Mesenchymal stem cell (in vitro differentiated cells and primary cell): ENCODE measurements around the gene ALPL.
A peak's percentile ranks its signal among the peaks of the same experiment; 100 is the strongest.

Experiments
- DNase-seq: peaks from one replicate; pipeline ENCODE4 v3.0.0-alpha.2; 2013
- H2AFZ ChIP-seq: one replicate; pipeline ENCODE4 v1.6.1; 2013; ENCODE audit warnings: low read depth, mild to moderate bottlenecking, control low read depth, inconsistent platforms, low read length, moderate library complexity
- H2AK5ac ChIP-seq: 2 replicates; pipeline ENCODE4 v1.6.1; 2013; ENCODE audit warnings: low read length, moderate library complexity, mild to moderate bottlenecking, inconsistent platforms; ENCODE audit not compliant: severe bottlenecking
- H2BK120ac ChIP-seq: one replicate; pipeline ENCODE4 v1.6.1; 2013; ENCODE audit warnings: low read depth, mild to moderate bottlenecking, inconsistent platforms, low read length, moderate library complexity
- H2BK12ac ChIP-seq, 2 experiments: one replicate each; pipeline ENCODE4 v1.6.1; 2013; ENCODE audit warnings: inconsistent platforms in 2 of 2, low read length in 2 of 2, mild to moderate bottlenecking in 2 of 2, moderate library complexity in 2 of 2, control low read depth in 1 of 2
- H2BK15ac ChIP-seq: one replicate; pipeline ENCODE4 v1.6.1; 2013; ENCODE audit warnings: mild to moderate bottlenecking, low read depth, inconsistent platforms; ENCODE audit not compliant: poor library complexity, severe bottlenecking
- H2BK5ac ChIP-seq: 2 replicates; pipeline ENCODE4 v1.6.1; 2013; ENCODE audit warnings: low read depth, mild to moderate bottlenecking, low read length, control low read depth, inconsistent platforms; ENCODE audit not compliant: poor library complexity, severe bottlenecking
- H3K14ac ChIP-seq, 2 experiments: one replicate each; pipeline ENCODE4 v1.6.1; 2013; ENCODE audit warnings: inconsistent platforms in 2 of 2, low read length in 2 of 2, control low read depth in 1 of 2, mild to moderate bottlenecking in 1 of 2, moderate library complexity in 1 of 2
- H3K18ac ChIP-seq, 2 experiments: one replicate each; pipeline ENCODE4 v1.6.1; 2013; ENCODE audit warnings: inconsistent platforms in 2 of 2, low read length in 2 of 2, control low read depth in 1 of 2, low read depth in 1 of 2, mild to moderate bottlenecking in 1 of 2
- H3K23ac ChIP-seq, 2 experiments: one replicate each; pipeline ENCODE4 v1.6.1; 2013; ENCODE audit warnings: inconsistent platforms in 2 of 2, low read length in 2 of 2, mild to moderate bottlenecking in 2 of 2, moderate library complexity in 2 of 2, control low read depth in 1 of 2
- H3K27ac ChIP-seq: 2 replicates; pipeline ENCODE4 v1.5.1; 2013; ENCODE audit warnings: mild to moderate bottlenecking, moderate library complexity, low read length, control low read depth, inconsistent platforms; ENCODE audit not compliant: poor library complexity, severe bottlenecking
- H3K27me3 ChIP-seq, 2 experiments: 2 replicates each; pipeline versions ENCODE4 v1.6.1 to v1.7.0; 2013; ENCODE audit warnings: low read length in 2 of 2, mild to moderate bottlenecking in 2 of 2, moderate library complexity in 2 of 2, control low read depth in 1 of 2, inconsistent platforms in 1 of 2; ENCODE audit not compliant: control insufficient read depth in 1 of 2, insufficient read depth in 1 of 2
- H3K36me3 ChIP-seq, 2 experiments: 2 replicates each; pipeline versions ENCODE4 v1.6.1 to v1.7.0; 2013; ENCODE audit warnings: low read length in 2 of 2, control low read depth in 1 of 2, inconsistent platforms in 1 of 2, low read depth in 1 of 2, mild to moderate bottlenecking in 1 of 2; ENCODE audit not compliant: insufficient read depth in 2 of 2, control insufficient read depth in 1 of 2
- H3K4ac ChIP-seq, 2 experiments: one replicate each; pipeline ENCODE4 v1.6.1; 2013; ENCODE audit warnings: inconsistent platforms in 2 of 2, low read length in 2 of 2, mild to moderate bottlenecking in 2 of 2, moderate library complexity in 2 of 2, control low read depth in 1 of 2, low read depth in 1 of 2
- H3K4me1 ChIP-seq: 2 replicates; pipeline ENCODE4 v1.6.1; 2013; ENCODE audit warnings: low read depth, low read length, control low read depth; ENCODE audit not compliant: control insufficient read depth, insufficient read depth
- H3K4me2 ChIP-seq: 2 replicates; pipeline ENCODE4 v1.6.1; 2013; ENCODE audit warnings: low read length, mild to moderate bottlenecking, inconsistent platforms; ENCODE audit not compliant: poor library complexity, severe bottlenecking
- H3K4me3 ChIP-seq, 2 experiments: 2 replicates each; pipeline versions ENCODE4 v1.5.1 to v1.7.0; 2013; ENCODE audit warnings: low read length in 2 of 2, mild to moderate bottlenecking in 2 of 2, control low read depth in 1 of 2, low read depth in 1 of 2; ENCODE audit not compliant: insufficient read depth in 1 of 2
- H3K79me1 ChIP-seq: replicated peaks from 2 replicates; pipeline ENCODE4 v1.6.1; 2013; ENCODE audit warnings: mild to moderate bottlenecking, control low read depth, low read length, inconsistent platforms; ENCODE audit not compliant: poor library complexity, severe bottlenecking
- H3K9ac ChIP-seq: 2 replicates; pipeline ENCODE4 v1.7.0; 2013; ENCODE audit warnings: mild to moderate bottlenecking, low read length, moderate library complexity
- H3K9me3 ChIP-seq: 2 replicates; pipeline ENCODE4 v1.7.0; 2013; ENCODE audit warnings: mild to moderate bottlenecking, low read length; ENCODE audit not compliant: control insufficient read depth
- H4K8ac ChIP-seq: one replicate; pipeline ENCODE4 v1.6.1; 2013; ENCODE audit warnings: inconsistent platforms, mild to moderate bottlenecking, low read length, moderate library complexity
- H4K91ac ChIP-seq: one replicate; pipeline ENCODE4 v1.6.1; 2013; ENCODE audit warnings: mild to moderate bottlenecking, low read length, inconsistent platforms
- WGBS: methylation state at CpG from one replicate; pipeline ENCODE4 v1.1.7; 2013; ENCODE audit warnings: mixed read lengths; 5-methylcytosine and 5-hydroxymethylcytosine counted together

ALPL gene

GRCh38 chr1:21620011-21620410 lies 110.8 kb downstream of the ALPL start:
- Histone ChIP-seq H3K4me3 (no peak overlapping the region), H3K4me1 (peaks cover 26% of the 10 kb centered on the region), H3K4ac (no peak overlapping the region), H3K14ac (no peak overlapping the region), H3K4me2 (no peak overlapping the region), H2AFZ (no peak overlapping the region), H3K79me1 (no peaks in the 10 kb centered on the region), H2BK120ac (no peak overlapping the region), H3K9me3 (no peaks in the 10 kb centered on the region), H3K27me3 (peaks cover 14 to 75% of the 10 kb centered on the region in 2 experiments), H4K8ac (no peak overlapping the region), H4K91ac (no peak overlapping the region), H2BK12ac (no peak overlapping the region), H3K18ac (no peak overlapping the region), H3K9ac (no peak overlapping the region), H3K27ac (no peak overlapping the region), H2BK5ac (no peak overlapping the region), H2BK15ac (no peak overlapping the region), H3K23ac (no peak overlapping the region), H3K36me3 (peaks cover 0 to 2% of the 10 kb centered on the region in 2 experiments), H2AK5ac (no peak overlapping the region)
- 77% methylated on average over 12 of the region's 12 CpGs for WGBS
- no peak for DNase-seq

DNA sequence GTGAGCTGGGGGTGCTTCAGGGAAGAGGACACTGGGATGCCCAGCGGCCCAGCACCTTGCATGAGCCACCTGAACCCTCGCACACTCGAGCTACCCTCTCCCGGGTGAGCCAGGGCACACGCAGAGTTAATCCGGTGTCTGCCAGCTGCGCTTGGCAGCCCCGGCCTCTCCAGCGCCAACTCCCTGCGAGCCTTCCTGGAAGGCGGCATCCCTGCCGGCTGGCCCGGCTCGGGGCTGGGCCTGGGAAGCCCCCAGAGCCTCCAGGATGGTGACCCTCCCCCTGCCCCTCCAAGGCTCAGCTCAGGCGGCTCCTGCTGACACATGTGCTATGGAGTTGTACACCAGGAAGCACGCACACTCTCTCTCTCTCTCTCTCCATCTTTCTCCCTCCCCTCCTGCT lies 111.3 kb downstream of the ALPL start:
- H2BK120ac ChIP-seq = no peak overlapping the region
- H3K27me3 ChIP-seq = peaks cover 14 to 80% of the 10 kb centered on the region in 2 experiments
- no peak overlapping the region for H3K4me3 ChIP-seq
- no peak overlapping the region for H4K8ac ChIP-seq
- H2BK12ac ChIP-seq = no peak overlapping the region
- no peak overlapping the region for H2BK15ac ChIP-seq
- peaks cover 0 to 2% of the 10 kb centered on the region in 2 experiments for H3K36me3 ChIP-seq
- WGBS = 71% methylated on average over 16 of the region's 16 CpGs
- no peak overlapping the region for H3K4me2 ChIP-seq
- H3K9ac ChIP-seq = no peak overlapping the region
- H3K27ac ChIP-seq = no peak overlapping the region
- no peak overlapping the region for H2BK5ac ChIP-seq
- H3K14ac ChIP-seq = no peak overlapping the region
- H2AK5ac ChIP-seq = no peak overlapping the region
- no peak for DNase-seq
- no peaks in the 10 kb centered on the region for H3K9me3 ChIP-seq
- no peak overlapping the region for H3K18ac ChIP-seq
- H3K4ac ChIP-seq = no peak overlapping the region
- no peak overlapping the region for H3K23ac ChIP-seq
- H3K79me1 ChIP-seq = no peaks in the 10 kb centered on the region
- H2AFZ ChIP-seq = no peak overlapping the region
- peaks cover 26% of the 10 kb centered on the region for H3K4me1 ChIP-seq
- no peak overlapping the region for H4K91ac ChIP-seq

DNA sequence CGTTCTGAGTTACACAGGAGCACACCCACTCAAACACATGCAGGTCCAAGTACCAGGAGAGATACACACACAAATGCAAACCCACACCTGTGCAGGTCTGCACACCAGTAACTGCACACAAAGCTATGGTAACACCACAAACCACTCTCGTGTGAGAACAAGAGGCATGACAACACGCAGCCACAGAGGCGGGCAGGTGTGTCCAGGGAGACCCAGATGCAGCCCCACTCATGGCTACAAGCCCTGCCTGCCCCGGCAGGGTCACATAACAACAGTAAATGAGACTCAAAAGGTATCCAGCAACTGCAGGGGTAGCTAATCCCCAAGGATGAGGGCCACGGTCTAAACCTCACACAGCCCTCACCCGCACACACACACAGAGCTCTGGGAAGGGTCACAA lies 111.8 kb downstream of the ALPL start:
- Histone ChIP-seq H3K14ac (no peak overlapping the region), H2AFZ (no peak overlapping the region), H4K8ac (no peak overlapping the region), H3K27ac (no peak overlapping the region), H2AK5ac (no peak overlapping the region), H4K91ac (no peak overlapping the region), H3K36me3 (peaks cover 0 to 2% of the 10 kb centered on the region in 2 experiments), H3K9ac (no peak overlapping the region), H3K23ac (no peak overlapping the region), H2BK12ac (no peak overlapping the region), H3K4me2 (no peak overlapping the region), H2BK15ac (no peak overlapping the region), H3K9me3 (no peaks in the 10 kb centered on the region), H3K4ac (no peak overlapping the region), H3K18ac (no peak overlapping the region), H2BK5ac (no peak overlapping the region), H3K4me3 (no peak overlapping the region), H2BK120ac (no peak overlapping the region), H3K27me3 (peaks cover 14 to 81% of the 10 kb centered on the region in 2 experiments), H3K4me1 (peaks cover 26% of the 10 kb centered on the region), H3K79me1 (no peaks in the 10 kb centered on the region)
- 76% methylated on average over 7 of the region's 7 CpGs for WGBS
- DNase-seq = no peak

DNA sequence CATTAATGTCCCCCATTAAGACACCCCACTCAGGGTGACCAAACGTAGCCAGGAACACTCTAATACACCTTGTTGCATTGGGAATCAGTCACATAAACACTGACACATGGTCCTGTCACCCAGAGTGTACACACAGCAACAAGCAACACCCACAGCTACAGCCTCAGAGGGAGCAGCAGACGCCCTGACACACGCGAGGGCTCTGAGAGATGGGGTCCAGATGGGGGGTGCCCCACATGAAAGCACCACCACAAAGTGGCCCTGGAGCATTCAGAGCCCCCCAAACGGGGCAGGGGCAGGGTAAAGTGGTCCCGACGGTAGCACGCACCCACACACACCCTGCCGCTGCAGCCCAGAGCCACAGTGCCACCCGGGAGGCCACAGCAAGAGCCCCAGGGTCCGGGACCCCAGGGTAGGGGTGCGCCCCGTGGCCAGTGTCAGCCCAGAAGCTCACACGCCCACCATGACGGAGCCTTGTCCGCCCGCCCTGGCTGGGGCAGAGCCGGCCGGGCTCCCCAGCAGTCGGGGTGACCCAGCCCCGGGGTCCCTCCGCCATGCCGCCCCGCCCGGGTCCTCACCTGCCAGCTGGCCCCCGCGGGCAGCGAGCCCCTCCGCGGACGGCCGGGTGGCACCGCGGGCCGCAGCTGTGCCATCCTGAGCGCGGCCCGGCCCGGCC lies 112.7 kb downstream of the ALPL start:
- no peak overlapping the region for H2BK120ac ChIP-seq
- H3K18ac ChIP-seq = no peak overlapping the region
- no peak overlapping the region for H3K9ac ChIP-seq
- H3K9me3 ChIP-seq = no peaks in the 10 kb centered on the region
- H3K27me3 ChIP-seq = peaks cover 14 to 80% of the 10 kb centered on the region in 2 experiments
- H2BK15ac ChIP-seq = peak overlapping the region; percentile 15
- H2BK12ac ChIP-seq = no peak overlapping the region
- no peaks in the 10 kb centered on the region for H3K79me1 ChIP-seq
- H3K23ac ChIP-seq = no peak overlapping the region
- no peak overlapping the region for H3K4ac ChIP-seq
- peaks cover 29% of the 10 kb centered on the region for H3K4me1 ChIP-seq
- H3K27ac ChIP-seq = no peak overlapping the region
- H3K4me2 ChIP-seq = peak overlapping the region; percentile 64
- no peak overlapping the region for H3K14ac ChIP-seq
- DNase-seq = no peak
- H2AK5ac ChIP-seq = no peak overlapping the region
- peak overlapping the region; percentile 20 for H2BK5ac ChIP-seq
- H3K4me3 ChIP-seq = peak overlapping the region in 1 of 2 experiments; percentile 45
- 23% methylated on average over 29 of the region's 39 CpGs for WGBS
- H2AFZ ChIP-seq = peak overlapping the region; percentile 29
- no peak overlapping the region for H4K8ac ChIP-seq
- no peak overlapping the region for H4K91ac ChIP-seq
- H3K36me3 ChIP-seq = no peaks in the 10 kb centered on the region
